Parathyroid adenoma (tissue), 2 donors: ENCODE results near the gene OTUD6A.
"Not testable (repeated sequence)": the region's sequence is repeated elsewhere in the genome, so short reads cannot be mapped to it uniquely, and the experiment has no call there.

Experiments
- H2AFZ ChIP-seq: fragments of 300-600 bp; sonication (generic); one replicate; pipeline ENCODE4 v1.7.0; 2017; ENCODE audit warnings: antibody characterized with exemption, mild to moderate bottlenecking
- H3K27ac ChIP-seq: fragments of 300-600 bp; sonication (generic); one replicate; pipeline ENCODE4 v1.7.0; 2017
- H3K27me3 ChIP-seq: fragments of 300-600 bp; sonication (generic); one replicate; pipeline ENCODE4 v1.7.0; 2017; ENCODE audit warnings: low read length; ENCODE audit not compliant: control insufficient read depth, insufficient read depth
- H3K36me3 ChIP-seq: fragments of 300-600 bp; sonication (generic); one replicate; pipeline ENCODE4 v1.7.0; 2017; ENCODE audit warnings: low read length; ENCODE audit not compliant: control insufficient read depth, insufficient read depth
- H3K4me1 ChIP-seq: fragments of 300-600 bp; sonication (generic); one replicate; pipeline ENCODE4 v1.7.0; 2017; ENCODE audit warnings: control low read depth
- H3K4me2 ChIP-seq: fragments of 300-600 bp; sonication (generic); one replicate; pipeline ENCODE4 v1.7.0; 2017; ENCODE audit warnings: low read length
- H3K4me3 ChIP-seq: fragments of 300-600 bp; sonication (generic); one replicate; pipeline ENCODE4 v1.7.0; 2017; ENCODE audit warnings: low read depth, low read length
- H3K79me2 ChIP-seq: fragments of 300-600 bp; sonication (generic); one replicate; pipeline ENCODE4 v1.7.0; 2017; ENCODE audit warnings: control low read depth
- H3K9ac ChIP-seq: fragments of 300-600 bp; sonication (generic); one replicate; pipeline ENCODE4 v1.7.0; 2017; ENCODE audit warnings: mild to moderate bottlenecking
- H3K9me3 ChIP-seq: fragments of 300-600 bp; sonication (generic); one replicate; pipeline ENCODE4 v1.7.0; 2017; ENCODE audit warnings: low read length; ENCODE audit not compliant: control insufficient read depth
- TF ChIP-seq, protein P1 (sequence below): fragments of 300-600 bp; sonication (generic); IDR thresholded peaks from one replicate; pipeline ENCODE4 v1.7.0; 2017; ENCODE audit warnings: antibody characterized with exemption, mild to moderate bottlenecking
- donor health status: primary hyperparathyroidism.

OTUD6A gene

DNA sequence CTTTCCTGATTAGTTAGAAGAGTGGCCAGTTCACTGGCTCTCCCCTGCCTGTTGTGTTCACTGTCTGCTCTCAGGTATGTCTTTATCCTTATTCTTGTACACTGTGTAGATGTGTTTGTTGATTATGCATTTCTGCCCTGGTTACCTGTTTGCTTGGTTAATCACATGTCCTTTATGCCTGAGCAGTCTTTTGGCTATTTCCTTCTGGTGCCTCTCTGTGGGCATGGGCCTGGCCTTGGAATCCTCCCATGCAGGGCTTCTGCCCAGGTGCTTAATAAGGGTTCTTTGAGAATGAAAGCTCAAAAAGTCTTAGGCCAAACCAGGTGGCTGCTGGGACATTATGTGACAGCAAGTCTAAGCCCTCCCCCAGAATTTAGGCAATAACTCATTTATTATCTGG is 26.5 kb downstream of the OTUD6A start:
- no peaks in the 10 kb centered on the region for H3K79me2 ChIP-seq
- H3K27ac ChIP-seq: no peak overlapping the region
- H2AFZ ChIP-seq: no peak overlapping the region
- H3K4me1 ChIP-seq: no peaks in the 10 kb centered on the region
- TF ChIP-seq, protein P1, sequence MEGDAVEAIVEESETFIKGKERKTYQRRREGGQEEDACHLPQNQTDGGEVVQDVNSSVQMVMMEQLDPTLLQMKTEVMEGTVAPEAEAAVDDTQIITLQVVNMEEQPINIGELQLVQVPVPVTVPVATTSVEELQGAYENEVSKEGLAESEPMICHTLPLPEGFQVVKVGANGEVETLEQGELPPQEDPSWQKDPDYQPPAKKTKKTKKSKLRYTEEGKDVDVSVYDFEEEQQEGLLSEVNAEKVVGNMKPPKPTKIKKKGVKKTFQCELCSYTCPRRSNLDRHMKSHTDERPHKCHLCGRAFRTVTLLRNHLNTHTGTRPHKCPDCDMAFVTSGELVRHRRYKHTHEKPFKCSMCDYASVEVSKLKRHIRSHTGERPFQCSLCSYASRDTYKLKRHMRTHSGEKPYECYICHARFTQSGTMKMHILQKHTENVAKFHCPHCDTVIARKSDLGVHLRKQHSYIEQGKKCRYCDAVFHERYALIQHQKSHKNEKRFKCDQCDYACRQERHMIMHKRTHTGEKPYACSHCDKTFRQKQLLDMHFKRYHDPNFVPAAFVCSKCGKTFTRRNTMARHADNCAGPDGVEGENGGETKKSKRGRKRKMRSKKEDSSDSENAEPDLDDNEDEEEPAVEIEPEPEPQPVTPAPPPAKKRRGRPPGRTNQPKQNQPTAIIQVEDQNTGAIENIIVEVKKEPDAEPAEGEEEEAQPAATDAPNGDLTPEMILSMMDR: no peak
- no peak overlapping the region for H3K4me2 ChIP-seq
- no peaks in the 10 kb centered on the region for H3K9me3 ChIP-seq
- no peak overlapping the region for H3K9ac ChIP-seq
- H3K27me3 ChIP-seq: no peaks in the 10 kb centered on the region
- H3K36me3 ChIP-seq: no peaks in the 10 kb centered on the region
- no peak overlapping the region for H3K4me3 ChIP-seq

DNA sequence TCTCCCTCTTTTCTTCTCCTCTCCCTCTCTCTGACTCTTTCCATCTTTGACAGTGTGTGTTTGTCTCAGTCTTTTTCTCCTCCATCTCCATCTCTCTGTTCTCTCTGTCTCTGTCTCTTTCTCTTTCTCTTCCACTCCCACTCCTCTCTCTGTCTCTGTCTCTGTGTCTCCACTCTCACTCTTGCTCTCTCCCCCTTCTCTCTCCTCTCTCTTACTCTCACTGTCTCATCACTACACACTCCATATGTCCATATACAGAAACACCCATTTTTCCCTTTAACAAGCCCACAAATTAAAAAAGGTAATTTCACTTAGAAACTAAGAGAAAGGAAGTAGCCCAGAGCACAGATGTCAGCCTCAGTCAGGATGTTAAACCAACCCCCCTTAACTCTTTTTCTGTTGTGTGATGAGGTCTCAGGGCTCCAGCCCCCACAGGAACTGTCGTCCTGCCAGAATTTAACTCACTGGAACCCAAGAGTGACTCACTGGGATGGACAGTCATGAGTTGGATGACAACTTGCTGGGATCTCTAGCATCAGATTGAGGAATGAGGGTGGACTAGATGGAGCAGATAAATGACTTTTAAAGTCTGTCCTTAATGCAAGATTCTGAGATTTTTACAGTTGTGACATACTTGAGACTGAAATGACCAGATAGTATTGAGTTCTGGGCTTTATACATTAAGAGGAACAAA is 27.5 kb downstream of the OTUD6A start:
- Histone ChIP-seq H3K27ac (no peak overlapping the region), H3K9ac (no peak overlapping the region), H3K4me1 (no peaks in the 10 kb centered on the region)

DNA sequence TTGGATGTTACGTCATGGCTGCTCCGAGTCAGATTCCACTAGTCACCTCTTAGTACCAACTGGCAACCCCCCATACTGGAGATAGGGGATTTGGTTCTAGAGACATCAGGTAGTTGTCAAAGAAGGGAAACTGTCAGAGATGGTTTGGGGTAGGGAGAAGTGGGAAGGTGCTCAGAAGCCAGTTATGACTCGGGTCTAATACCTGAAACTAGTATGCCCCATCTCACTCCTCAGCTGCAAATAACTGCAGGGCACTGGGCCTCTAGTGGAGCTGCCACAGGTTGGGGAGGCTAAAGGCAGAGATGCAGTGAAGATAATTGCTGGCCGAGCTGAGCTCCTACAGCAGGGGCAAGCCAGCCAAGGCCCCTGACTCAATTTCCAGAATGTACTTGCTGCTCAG is 30.0 kb downstream of the OTUD6A start:
- H2AFZ ChIP-seq: no peak overlapping the region
- H3K79me2 ChIP-seq: no peaks in the 10 kb centered on the region
- no peak overlapping the region for H3K9ac ChIP-seq
- no peaks in the 10 kb centered on the region for H3K36me3 ChIP-seq
- H3K4me1 ChIP-seq: no peaks in the 10 kb centered on the region
- H3K9me3 ChIP-seq: no peaks in the 10 kb centered on the region
- TF ChIP-seq, protein P1: no peak
- no peaks in the 10 kb centered on the region for H3K27me3 ChIP-seq
- H3K4me3 ChIP-seq: no peak overlapping the region
- H3K27ac ChIP-seq: no peak overlapping the region
- no peak overlapping the region for H3K4me2 ChIP-seq

More for the DNA sequence above, 27.5 kb downstream of the OTUD6A start:
- Histone ChIP-seq H2AFZ (no peak overlapping the region), H3K4me2 (no peak overlapping the region), H3K9me3 (no peaks in the 10 kb centered on the region), H3K4me3 (no peak overlapping the region), H3K36me3 (no peaks in the 10 kb centered on the region), H3K27me3 (no peaks in the 10 kb centered on the region), H3K79me2 (no peaks in the 10 kb centered on the region)
- TF ChIP-seq, protein P1: no peak

GRCh38 chrX:70096052-70096451 is 33.8 kb downstream of the OTUD6A start:
- Histone ChIP-seq H3K9me3 (no peaks in the 10 kb centered on the region), H3K79me2 (no peaks in the 10 kb centered on the region), H3K4me2 (no peak overlapping the region), H3K27me3 (no peaks in the 10 kb centered on the region), H3K9ac (no peak overlapping the region), H3K36me3 (no peaks in the 10 kb centered on the region), H3K4me3 (no peak overlapping the region), H3K4me1 (no peaks in the 10 kb centered on the region), H3K27ac (no peak overlapping the region), H2AFZ (no peak overlapping the region)
- TF ChIP-seq, protein P1: no peak

GRCh38 chrX:70105229-70105628 is 43.0 kb downstream of the OTUD6A start:
- no peaks in the 10 kb centered on the region for H3K9me3 ChIP-seq
- no peak overlapping the region for H3K27ac ChIP-seq
- H3K9ac ChIP-seq: no peak overlapping the region
- no peaks in the 10 kb centered on the region for H3K79me2 ChIP-seq
- H3K36me3 ChIP-seq: no peaks in the 10 kb centered on the region
- H3K4me1 ChIP-seq: no peaks in the 10 kb centered on the region
- no peak overlapping the region for H3K4me3 ChIP-seq
- no peak overlapping the region for H3K4me2 ChIP-seq
- no peak overlapping the region for H2AFZ ChIP-seq
- TF ChIP-seq, protein P1: no peak
- no peaks in the 10 kb centered on the region for H3K27me3 ChIP-seq

- H3K4me1 ChIP-seq, H3K36me3 ChIP-seq, H3K27me3 ChIP-seq, H3K27ac ChIP-seq, H3K9me3 ChIP-seq, H3K4me2 ChIP-seq, H3K4me3 ChIP-seq, H3K79me2 ChIP-seq, H3K9ac ChIP-seq, H2AFZ ChIP-seq: not testable (repeated sequence)
These were observed 49.3 kb downstream of the OTUD6A start for GRCh38 chrX:70111436-70112026.
